Measurements from ENCODE around the gene RNF114.

RNF114 gene

DNA sequence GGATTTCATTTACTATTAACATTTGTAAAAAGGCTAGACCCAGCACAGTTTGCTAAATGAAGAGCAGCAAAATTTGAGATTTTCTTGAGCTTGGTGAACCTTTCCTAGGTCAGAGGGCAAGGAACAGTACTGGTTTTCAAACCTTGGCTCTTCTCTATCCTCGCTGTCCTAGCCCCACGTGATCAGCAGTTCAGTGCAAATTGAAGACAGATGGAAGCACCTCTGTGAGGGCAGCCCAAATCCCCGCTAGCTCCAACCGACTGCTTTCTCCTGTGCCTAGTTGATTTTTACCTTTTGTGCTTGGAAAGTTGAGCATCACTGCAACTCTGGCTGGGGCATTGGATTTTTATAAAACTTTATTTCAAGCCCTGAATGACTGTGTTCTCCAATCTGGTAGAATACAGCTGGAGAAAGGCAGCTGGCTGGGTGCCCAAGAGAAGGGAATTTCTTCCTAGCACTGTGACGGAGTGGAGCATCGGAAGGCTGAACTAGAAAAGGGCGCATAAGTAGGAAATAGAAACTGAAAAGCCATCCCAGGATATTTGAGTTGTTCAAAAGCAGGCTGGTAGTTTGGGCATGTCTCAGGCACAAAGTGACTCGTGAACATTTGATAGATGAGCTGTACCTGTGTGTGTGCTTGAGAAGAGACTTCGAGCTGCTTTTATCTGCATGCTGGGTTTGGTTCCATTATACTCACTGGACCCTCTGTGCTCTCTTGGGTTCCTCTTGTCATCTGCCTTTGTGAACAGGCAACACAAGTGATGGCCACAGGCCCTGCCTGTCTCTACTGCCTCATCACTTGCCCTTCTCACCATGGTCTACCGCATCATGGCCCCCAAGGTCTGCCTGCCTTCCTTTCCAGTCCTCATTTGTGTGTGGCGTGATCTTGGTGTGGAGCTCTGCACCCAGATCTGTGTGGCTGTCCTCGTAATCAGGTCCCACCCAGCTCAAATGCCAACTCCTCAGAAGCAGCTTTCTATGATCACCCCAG lies 2.3 kb downstream of the RNF114 start:
- H3K4me1 ChIP-seq, result peaks cover 0 to 37% (median 31%) of the 10 kb centered on the region in 4 donors
- no peaks in the 10 kb centered on the region for H3K9me3 ChIP-seq
- peaks cover 0 to 28% (median 22%) of the 10 kb centered on the region in 3 donors for H3K36me3 ChIP-seq
- intact Hi-C loops (cut with DNase I; ENCODE audit: low total_unique reads), result no loop called here
- DNase-seq, result peak; percentile 43 to 64
- H3K4me3 ChIP-seq, result peak overlapping the region in 1 of 2 donors; percentile 87
- no peaks in the 10 kb centered on the region for H3K27me3 ChIP-seq
- H3K27ac ChIP-seq, result no peak overlapping the region
- TF ChIP-seq CTCF (IDR thresholded peaks at IDR 0.05), result no peak

DNA sequence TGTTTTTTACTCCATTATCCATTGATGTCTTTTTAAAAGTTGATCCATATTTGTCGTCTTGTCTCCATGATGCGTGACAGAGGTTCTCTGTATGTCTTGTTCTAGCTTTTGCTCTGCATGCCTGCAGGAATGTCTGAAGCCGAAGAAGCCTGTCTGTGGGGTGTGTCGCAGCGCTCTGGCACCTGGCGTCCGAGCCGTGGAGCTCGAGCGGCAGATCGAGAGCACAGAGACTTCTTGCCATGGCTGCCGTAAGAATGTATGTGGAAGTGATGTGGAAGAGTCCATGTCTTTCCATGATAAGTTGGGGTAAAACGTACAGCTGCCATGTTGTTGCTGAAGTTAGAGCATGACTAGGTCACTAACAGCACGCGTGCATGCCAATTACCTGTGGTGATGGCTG lies 5.3 kb downstream of the RNF114 start:
- no peak for DNase-seq
- no peaks in the 10 kb centered on the region for H3K9me3 ChIP-seq
- TF ChIP-seq CTCF (IDR thresholded peaks at IDR 0.05), result no peak
- H3K4me3 ChIP-seq, result no peak overlapping the region
- H3K36me3 ChIP-seq, result peaks cover 26 to 53% (median 39%) of the 10 kb centered on the region in 3 donors
- peaks cover 0 to 37% (median 28%) of the 10 kb centered on the region in 4 donors for H3K4me1 ChIP-seq
- no peaks in the 10 kb centered on the region for H3K27me3 ChIP-seq
- intact Hi-C loops (cut with DNase I; ENCODE audit: low total_unique reads), result no loop called here
- H3K27ac ChIP-seq, result no peak overlapping the region

GRCh38 chr20:49942303-49942702 lies 6.1 kb downstream of the RNF114 start:
- no peak for DNase-seq
- H3K4me1 ChIP-seq, result peaks cover 0 to 33% (median 25%) of the 10 kb centered on the region in 4 donors
- intact Hi-C loops (cut with DNase I; ENCODE audit: low total_unique reads), result no loop called here
- H3K9me3 ChIP-seq, result no peaks in the 10 kb centered on the region
- no peak overlapping the region for H3K4me3 ChIP-seq
- TF ChIP-seq CTCF (IDR thresholded peaks at IDR 0.05), result no peak
- H3K27me3 ChIP-seq, result no peaks in the 10 kb centered on the region
- peaks cover 31 to 61% (median 47%) of the 10 kb centered on the region in 3 donors for H3K36me3 ChIP-seq
- H3K27ac ChIP-seq, result no peak overlapping the region

DNA sequence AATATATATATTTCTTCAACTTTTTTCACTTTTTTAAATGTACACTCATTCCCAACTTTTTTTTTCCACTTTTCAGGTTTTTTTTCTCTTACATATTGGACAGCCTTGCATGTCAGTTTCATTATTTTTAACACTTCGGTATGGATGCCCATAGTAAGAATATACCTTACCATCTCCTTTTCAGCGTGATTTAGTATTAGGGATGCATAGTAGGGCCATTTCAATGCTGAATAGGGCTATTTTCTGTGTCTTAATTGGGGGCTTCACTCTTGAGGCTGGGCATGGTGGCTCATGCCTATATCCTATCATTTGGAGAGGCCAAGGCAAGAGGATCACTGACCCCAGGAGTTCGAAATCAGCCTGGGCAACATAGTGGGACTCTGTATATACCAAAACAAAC lies 6.7 kb downstream of the RNF114 start:
- DNase-seq, result no peak
- no peak for TF ChIP-seq CTCF (IDR thresholded peaks at IDR 0.05)
- Histone ChIP-seq H3K36me3 (peaks cover 31 to 66% (median 49%) of the 10 kb centered on the region in 3 donors), H3K4me3 (no peak overlapping the region), H3K27ac (no peak overlapping the region), H3K4me1 (peaks cover 0 to 26% (median 18%) of the 10 kb centered on the region in 4 donors), H3K9me3 (no peaks in the 10 kb centered on the region), H3K27me3 (no peaks in the 10 kb centered on the region)
- intact Hi-C loops (cut with DNase I; ENCODE audit: low total_unique reads), result no loop called here

DNA sequence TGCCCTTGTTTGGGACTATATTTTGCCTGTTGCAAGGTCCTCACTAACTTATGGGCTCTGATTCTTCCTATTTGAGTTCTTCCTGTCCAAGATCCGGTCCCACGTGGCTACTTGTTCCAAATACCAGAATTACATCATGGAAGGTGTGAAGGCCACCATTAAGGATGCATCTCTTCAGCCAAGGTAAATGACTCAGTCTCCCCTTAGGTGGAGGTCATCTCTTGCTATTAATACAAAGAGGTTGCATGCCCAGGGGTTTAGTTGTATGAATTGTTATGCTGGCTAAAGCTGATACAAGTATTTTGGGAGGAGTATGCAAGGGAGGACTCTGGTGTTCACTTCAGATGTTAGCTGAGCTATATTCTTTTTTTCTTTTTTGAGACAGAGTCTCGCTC lies 9.1 kb downstream of the RNF114 start:
- no peak overlapping the region for H3K27ac ChIP-seq
- no peaks in the 10 kb centered on the region for H3K9me3 ChIP-seq
- no peak for DNase-seq
- TF ChIP-seq CTCF (IDR thresholded peaks at IDR 0.05), result no peak
- H3K4me3 ChIP-seq, result no peak overlapping the region
- peaks cover 49 to 90% (median 72%) of the 10 kb centered on the region in 3 donors for H3K36me3 ChIP-seq
- no peaks in the 10 kb centered on the region for H3K27me3 ChIP-seq
- peaks cover 0 to 15% (median 7%) of the 10 kb centered on the region in 4 donors for H3K4me1 ChIP-seq
- intact Hi-C loops (cut with DNase I; ENCODE audit: low total_unique reads), result no loop called here

Data from tibial artery (tissue), 4 donors.